GM20000 (cell line): ENCODE results near the gene EDN3.

Source experiments
- DNase-seq: peaks from one replicate; pipeline ENCODE4 v3.0.0; 2012; ENCODE audit warnings: low spot score
- TF ChIP-seq, protein P1 (sequence below): IDR thresholded peaks from 2 replicates; pipeline ENCODE4 v1.5.1; 2012; ENCODE audit warnings: mild to moderate bottlenecking, control low read depth; ENCODE audit errors: extremely low read depth, missing control alignments

Gene EDN3

DNA sequence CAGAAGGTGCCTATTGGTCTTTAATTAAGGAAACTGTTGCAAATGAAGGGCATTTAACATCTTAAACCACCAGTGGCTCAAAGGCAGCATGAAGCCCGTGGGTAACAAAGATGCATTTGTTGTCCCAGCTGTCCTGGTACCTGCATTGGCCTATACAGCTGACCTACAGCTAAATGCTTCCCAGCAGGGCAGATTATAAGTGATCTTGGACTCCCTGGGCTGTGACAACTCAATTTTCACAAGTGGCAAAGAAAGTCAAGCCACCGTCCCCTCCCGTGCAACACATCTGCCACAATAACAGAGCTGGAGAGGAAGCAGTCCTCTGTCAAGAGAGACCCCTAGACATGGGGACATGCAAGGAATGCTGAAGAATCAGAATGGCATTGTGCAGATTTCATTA, 31.5 kb upstream of the EDN3 start:
- TF ChIP-seq, protein P1, sequence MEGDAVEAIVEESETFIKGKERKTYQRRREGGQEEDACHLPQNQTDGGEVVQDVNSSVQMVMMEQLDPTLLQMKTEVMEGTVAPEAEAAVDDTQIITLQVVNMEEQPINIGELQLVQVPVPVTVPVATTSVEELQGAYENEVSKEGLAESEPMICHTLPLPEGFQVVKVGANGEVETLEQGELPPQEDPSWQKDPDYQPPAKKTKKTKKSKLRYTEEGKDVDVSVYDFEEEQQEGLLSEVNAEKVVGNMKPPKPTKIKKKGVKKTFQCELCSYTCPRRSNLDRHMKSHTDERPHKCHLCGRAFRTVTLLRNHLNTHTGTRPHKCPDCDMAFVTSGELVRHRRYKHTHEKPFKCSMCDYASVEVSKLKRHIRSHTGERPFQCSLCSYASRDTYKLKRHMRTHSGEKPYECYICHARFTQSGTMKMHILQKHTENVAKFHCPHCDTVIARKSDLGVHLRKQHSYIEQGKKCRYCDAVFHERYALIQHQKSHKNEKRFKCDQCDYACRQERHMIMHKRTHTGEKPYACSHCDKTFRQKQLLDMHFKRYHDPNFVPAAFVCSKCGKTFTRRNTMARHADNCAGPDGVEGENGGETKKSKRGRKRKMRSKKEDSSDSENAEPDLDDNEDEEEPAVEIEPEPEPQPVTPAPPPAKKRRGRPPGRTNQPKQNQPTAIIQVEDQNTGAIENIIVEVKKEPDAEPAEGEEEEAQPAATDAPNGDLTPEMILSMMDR, result no peak

DNA sequence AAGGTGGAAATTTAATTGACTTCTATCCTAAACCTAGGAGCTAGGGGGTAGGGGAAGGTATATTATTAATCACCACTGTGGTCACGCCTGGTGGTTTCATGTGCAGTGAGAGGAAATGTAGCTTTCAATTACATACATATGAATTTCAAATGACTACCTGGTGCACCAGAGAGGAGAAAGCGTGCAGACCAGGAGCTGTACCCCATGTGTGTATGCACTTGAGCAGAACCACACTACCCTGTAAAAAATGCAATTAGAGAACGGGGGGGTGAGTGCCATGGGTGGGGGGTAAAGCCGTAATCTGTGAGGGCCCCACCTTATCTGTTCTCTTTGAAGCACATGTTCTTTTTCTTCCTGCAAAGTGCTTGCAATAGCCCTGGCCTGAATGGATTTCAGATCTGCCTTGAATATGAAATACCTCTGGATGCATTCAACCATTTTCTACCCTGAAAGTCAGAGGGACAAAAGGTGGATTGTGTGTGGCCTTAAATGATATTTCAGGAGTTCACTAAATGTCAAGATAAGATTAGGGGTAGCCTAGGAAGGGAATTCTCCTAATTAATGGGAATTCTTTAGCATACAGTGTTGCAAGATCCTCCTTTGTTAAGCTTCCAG, 30.9 kb upstream of the EDN3 start:
- TF ChIP-seq, protein P1, result no peak
- DNase-seq, result no peak

More for the DNA sequence above, 31.5 kb upstream of the EDN3 start:
- DNase-seq, result no peak

DNA sequence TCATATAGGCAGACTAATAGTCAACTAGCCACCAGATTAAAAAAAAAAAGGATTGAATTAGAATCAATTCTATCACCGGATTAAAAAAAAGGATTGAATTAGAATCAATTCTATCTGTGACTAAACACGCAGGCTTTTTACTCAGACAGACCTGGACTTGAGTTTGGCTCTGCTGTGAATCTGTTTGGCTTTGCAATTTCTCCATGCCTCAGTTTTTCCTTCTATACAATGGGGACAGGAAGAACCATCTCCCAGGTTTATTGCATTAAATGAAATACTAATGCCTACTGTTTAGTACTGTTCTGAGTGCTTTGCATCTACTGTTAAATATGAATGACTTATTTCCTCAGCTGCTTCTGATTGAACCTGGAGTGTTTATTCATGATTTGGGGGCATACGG, 30.0 kb upstream of the EDN3 start:
- no peak for DNase-seq
- TF ChIP-seq, protein P1, result no peak

DNA sequence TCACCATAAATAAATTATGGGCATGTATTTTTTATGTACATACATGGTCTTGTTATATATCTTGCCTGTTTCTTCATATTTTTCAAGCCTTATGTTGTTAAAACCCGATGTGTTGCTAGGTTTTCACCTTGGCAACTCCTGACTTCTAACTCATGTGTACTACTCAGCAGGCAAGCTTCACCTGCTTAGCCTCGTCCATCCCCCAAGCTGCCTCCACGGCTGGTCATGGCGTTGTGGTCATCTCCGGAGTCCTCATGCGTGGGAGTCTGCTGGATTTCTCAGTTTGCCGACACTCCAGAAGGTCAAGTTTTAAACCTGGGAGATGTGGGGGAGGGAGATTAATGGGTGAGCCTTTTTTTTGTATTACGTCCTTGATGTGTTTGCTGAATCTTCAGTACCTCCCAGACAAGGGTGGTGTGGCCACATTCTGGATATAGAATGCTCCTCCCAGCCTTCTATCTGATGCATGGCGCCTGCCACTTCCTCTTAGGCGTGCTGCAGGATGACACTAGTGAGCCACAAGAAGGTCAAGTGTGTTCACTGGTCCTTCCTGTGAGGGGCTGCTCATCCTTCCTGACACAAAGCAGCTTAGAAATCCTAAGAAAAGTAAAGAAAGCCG, 26.6 kb upstream of the EDN3 start:
- TF ChIP-seq, protein P1, result no peak
- no peak for DNase-seq

DNA sequence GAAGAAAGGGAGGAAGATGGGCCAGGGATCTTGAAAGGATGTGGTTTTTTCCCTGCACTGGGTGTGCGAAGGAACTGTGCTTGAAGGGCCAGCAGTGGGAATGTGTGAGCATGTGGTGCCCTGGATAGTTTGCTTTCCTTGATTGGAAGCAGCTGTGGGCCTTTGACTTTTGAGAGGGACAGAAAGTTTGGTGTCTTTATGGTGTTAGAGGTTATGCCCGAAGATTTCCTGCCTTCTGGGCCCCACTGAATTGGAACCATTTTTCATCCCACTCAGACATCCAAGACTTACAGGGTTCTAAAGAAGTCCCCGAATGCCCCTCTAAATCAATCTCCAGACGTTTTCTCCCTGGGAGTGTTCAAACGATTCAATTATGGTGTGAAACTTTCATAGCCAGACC, 23.5 kb upstream of the EDN3 start:
- DNase-seq, result no peak
- TF ChIP-seq, protein P1, result no peak

DNA sequence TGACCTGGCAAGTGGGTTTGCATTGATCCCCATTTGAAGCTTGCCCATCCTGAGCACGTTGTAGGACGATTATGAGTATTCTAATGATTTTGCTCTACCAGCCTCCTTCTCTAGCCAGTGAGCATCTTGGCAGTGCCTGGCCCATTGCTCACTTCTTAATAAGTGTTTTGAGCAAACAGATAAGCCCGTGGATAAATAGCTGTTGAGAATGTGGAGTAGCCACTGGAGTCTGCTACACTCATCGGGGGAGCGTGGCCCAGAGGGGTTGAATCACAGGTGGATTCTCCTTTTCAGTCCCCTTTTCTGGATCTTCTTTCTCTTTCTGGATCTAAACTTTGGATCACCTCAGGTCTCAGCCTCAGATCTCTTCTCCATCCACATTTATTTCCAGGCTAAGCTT, 15.9 kb upstream of the EDN3 start:
- DNase-seq, result no peak

DNA sequence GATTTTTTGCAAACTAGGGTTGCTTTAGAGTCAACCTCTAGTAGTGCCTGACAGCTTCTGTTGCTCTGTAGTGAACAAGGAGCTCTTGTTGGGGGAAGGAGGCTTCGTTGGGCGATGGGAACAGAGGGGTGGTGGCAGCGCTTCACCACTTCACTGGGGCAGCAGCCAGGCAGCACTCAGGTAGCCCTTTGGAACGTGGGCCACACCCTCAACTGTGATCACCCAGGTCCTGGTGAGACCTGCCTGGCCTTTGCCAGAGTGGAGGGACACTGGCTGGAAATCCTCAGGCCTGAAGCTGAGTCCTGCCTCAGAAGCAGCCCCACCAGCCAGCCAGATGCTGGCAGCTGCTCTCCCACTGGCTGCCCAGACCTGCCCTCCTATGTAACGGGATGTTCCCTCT, 10.4 kb upstream of the EDN3 start:
- TF ChIP-seq, protein P1, result no peak
- no peak for DNase-seq

More for the DNA sequence above, 15.9 kb upstream of the EDN3 start:
- TF ChIP-seq, protein P1, result no peak
